GM12875 (cell line): ENCODE data around the gene NTN4.
"Not testable (repeated sequence)": the region's sequence is repeated elsewhere in the genome, so short reads cannot be mapped to it uniquely, and the experiment has no call there.

Source experiments
- H3K4me3 ChIP-seq: one replicate; pipeline ENCODE4 v1.5.1; 2011; ENCODE audit warnings: low read depth, low read length, control low read depth
- CTCF ChIP-seq: IDR thresholded peaks from 2 replicates; pipeline ENCODE4 v1.5.1; 2011; ENCODE audit warnings: low read depth, mild to moderate bottlenecking, control low read depth, inconsistent platforms, low read length, moderate library complexity, borderline replicate concordance; ENCODE audit not compliant: insufficient read depth

The NTN4 gene

GRCh38 chr12:95694136-95694535 is 96.4 kb downstream of the NTN4 start:
- H3K4me3 ChIP-seq, result no peak overlapping the region
- no peak for TF ChIP-seq CTCF

DNA sequence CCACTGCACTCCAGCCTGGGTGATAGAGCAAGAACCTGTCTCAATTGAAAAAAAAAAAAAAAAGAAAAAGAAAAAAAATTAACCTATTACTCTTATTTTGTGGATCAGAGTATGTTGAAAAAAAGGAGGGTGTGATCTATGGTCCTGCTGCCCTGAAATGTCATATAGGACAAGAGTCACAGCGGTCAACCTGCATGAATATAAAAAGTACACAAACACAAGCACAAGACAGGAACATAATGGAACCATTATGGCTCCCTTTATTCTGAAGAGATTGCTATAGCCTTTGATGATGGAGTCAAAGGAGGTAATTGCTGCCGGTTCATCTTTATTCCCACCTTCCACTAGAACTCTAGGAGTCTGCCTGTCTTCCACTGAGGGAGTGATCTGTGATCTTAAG is 96.9 kb downstream of the NTN4 start:
- no peak for TF ChIP-seq CTCF
- no peak overlapping the region for H3K4me3 ChIP-seq

GRCh38 chr12:95690861-95691635 is 99.5 kb downstream of the NTN4 start:
- TF ChIP-seq CTCF, result no peak
- no peak overlapping the region for H3K4me3 ChIP-seq

DNA sequence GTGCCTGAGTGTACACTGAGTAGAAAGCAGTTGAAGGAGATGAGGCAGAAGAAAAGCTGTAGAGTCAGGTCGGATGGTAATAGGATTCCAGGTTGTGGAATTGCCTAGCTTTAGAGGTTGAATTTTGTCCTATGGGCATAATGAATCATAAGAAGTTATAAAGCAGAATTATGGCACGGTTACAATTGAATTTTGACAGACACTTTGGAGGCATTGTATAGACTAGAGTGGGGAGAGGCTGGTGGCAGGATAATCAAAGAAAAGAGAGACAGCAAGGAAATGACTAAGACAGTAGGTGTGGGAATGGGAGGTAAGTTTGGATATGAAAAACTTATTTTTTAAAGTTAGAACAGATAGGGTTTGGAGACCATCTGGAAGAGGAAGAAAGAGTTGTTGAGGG is 102.6 kb downstream of the NTN4 start:
- H3K4me3 ChIP-seq, result no peak overlapping the region
- TF ChIP-seq CTCF, result no peak

GRCh38 chr12:95683418-95683817 is 107.1 kb downstream of the NTN4 start:
- no peak for TF ChIP-seq CTCF
- H3K4me3 ChIP-seq, result no peak overlapping the region

GRCh38 chr12:95681210-95681765 is 109.3 kb downstream of the NTN4 start:
- TF ChIP-seq CTCF, result no peak
- no peak overlapping the region for H3K4me3 ChIP-seq

DNA sequence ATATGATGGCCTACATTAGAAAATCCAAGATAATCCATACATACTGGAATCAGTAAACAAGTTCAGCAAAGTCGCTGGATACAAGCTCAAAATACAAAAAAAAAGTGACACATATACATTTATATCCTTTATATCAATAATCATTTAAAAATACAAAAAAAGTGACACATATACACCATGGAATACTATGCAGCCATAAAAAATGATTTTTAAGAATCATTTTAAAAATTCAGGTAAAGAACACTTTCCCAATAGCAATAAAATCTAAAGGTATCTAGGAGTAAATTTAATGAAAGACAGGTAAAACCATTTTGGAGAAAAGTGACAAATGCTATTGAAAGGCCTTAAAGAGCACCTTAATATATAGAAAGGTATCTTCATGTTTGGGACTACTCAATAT is 111.9 kb downstream of the NTN4 start:
- TF ChIP-seq CTCF, result no peak
- H3K4me3 ChIP-seq, result no peak overlapping the region

- not testable (repeated sequence) for H3K4me3 ChIP-seq
Observed at GRCh38 chr12:95677782-95678181, 112.8 kb downstream of the NTN4 start.
